HG02763 (cell line): ENCODE data around the gene PALM2AKAP2.
"Not testable (repeated sequence)": the region's sequence is repeated elsewhere in the genome, so short reads cannot be mapped to it uniquely, and the experiment has no call there.

Source experiments
- ATAC-seq: cut with Tn5 transposase; IDR thresholded peaks from one replicate; pipeline ENCODE4 v1.9.1; 2021; ENCODE audit warnings: mild to moderate bottlenecking, moderate library complexity; ENCODE audit not compliant: unreplicated experiment

PALM2AKAP2 gene

DNA sequence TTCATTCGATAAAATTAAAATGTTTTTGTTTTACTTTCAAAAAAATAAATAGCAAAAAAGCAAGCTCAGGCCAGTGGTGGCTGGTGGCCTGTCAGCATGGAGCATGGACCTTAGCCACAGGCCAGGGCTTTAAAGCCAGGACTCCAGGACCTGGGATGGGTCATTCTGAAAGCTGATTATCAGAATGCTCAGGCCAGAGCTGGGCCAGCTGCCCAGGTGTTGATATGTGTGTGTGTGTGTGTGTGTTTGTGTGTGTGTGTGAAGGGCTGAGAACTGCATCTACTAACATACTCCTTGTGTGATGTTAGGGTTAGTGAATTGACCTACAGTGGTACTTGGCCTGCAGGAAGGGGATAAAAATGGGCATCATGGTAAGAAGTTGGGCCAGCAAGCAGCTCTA, 21.5 kb downstream of the PALM2AKAP2 start:
- ATAC-seq, result no peak

DNA sequence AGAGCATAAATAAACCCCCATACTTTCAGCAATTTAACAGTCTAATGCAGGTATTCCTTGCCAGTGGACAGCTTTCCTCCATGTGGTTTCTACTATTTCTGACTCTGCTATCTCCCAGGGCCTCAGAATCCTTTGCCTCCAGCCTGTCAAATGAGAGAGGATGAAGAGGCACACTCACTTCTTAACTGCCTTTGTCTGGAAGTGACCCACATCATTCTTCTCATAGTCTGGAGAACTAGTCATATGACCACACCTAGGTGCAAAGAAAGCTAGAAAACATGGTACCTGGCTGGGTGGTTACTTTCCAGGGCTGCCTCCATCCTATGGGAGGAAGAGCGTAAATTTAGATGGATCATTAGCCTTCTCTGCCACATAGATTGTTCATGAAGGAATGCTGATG, 22.5 kb downstream of the PALM2AKAP2 start:
- ATAC-seq, result no peak

DNA sequence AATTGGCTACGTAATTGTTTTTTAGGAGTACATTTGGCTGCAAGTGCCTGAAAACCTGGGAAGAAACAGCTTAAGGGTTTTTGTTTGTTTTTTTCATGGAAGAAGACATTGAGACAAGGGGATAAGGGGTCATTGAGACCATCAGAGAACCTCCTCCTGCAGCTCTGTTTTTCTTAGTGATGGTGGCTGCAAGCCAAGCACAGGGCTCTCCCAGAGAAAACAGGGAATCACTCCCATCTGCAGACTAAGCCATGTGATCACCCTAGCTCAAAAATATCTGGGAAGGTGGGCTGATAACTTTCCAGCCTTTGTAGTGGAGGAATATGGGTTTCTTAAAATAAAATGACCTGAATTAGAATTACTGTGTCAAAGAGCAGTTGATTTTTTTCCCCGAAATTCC, 25.1 kb downstream of the PALM2AKAP2 start:
- ATAC-seq, result no peak

DNA sequence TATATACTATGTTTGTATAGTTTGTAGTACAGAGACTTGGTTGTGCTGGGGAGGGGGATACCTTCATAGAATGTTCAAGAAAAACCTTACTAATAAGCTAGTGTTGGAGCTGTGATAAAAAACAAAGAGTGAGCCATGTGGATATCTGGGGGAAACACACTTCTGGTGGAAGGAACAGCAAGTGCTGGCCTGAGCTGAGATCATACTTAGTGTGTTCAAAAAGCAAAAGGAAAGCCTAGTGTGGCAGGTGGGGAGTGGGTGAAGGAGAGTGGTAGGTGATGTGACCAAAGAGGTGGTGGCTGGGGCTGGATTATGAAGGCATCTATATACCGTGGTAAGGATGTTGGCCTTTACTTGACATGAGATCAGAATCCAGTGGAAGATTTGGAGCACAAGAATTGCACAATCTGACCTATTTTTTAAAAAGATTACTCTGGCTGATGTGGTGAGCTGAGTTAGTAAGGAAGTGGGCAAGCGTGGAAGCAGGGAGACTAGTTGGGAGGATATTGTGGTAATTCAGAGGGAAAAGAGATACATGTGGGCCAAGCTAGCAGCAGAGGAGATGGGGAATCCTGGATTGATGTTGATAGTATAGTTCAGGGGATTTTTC, 26.6 kb downstream of the PALM2AKAP2 start:
- no peak for ATAC-seq

DNA sequence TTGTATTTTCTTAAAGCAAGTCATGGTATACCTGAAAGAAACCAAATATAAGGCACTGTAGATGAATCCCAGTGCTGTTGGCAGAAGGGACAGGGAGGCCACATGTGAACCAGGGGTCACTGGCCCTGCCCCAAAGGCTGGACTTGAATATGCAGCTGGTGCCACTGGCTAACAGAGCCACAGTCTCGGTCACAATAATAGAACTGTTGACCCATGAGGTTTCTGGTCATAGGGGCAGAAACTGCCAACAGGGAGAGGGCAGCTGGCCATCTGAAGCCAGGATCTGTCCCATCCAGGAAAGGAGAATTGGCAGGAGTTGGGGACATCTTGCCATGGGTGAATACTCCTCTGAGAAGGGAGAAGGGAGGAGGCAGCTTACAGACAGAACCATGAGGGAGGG, 31.9 kb downstream of the PALM2AKAP2 start:
- ATAC-seq, result no peak

DNA sequence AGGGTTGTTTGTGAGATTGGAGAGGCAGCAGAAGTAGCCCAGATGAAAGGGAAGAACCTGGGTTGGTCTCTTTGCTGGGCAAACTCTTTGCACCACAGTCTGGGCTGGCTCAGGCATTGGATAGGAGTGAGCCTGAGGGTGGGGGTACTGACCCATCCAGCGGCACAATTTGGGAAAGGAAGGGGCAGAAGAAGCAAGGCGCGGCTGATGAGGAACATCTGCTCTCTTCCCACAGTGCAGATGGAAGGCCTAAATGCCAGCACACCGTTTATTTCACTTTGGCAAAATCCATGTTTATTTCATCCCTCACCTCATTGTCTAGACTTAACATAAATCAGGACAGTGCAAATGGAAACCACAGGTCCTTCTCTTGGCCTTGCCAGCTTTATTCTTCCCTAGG, 32.3 kb downstream of the PALM2AKAP2 start:
- ATAC-seq, result no peak

DNA sequence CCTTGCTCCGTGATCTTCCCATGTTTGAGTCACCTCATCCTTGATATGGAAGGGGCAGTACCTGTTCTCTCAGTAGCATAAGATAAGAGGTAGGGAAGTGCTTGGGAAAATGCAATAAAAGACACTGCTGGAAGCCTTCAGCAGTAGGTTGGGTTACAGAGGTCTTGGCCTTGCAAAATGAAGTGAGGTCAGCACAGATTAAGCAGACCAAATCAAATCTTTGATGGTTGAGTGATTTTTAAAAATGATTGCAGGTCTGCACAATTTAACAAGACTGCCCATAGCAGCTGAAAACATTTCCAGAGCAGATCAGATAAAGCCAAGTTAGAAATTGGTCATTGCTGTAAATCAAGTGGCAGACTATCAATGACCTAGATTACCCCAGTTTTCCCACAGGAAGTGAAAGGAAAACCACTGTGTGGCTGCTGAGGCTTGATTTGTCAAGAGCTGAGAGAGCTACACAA, 32.9 kb downstream of the PALM2AKAP2 start:
- no peak for ATAC-seq

DNA sequence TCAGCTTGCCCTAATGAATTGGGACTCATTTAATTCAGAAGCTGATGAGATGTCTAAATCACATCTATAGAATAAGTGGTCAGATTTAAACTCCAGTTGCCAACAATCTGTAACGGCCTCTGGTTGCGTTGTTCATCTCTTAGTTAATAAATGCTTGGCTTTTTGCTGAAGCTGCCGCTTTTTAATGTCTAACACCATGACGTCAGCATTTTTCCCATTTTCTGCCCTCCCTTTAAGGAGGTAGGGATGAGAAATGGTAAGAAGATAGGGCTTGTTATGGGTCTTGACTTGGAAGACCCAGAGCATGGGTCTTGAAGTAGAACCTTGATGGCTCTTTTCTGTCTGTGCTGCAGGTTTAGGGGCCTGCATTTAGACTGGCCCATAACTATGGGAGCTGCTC, 33.3 kb downstream of the PALM2AKAP2 start:
- ATAC-seq, result no peak

DNA sequence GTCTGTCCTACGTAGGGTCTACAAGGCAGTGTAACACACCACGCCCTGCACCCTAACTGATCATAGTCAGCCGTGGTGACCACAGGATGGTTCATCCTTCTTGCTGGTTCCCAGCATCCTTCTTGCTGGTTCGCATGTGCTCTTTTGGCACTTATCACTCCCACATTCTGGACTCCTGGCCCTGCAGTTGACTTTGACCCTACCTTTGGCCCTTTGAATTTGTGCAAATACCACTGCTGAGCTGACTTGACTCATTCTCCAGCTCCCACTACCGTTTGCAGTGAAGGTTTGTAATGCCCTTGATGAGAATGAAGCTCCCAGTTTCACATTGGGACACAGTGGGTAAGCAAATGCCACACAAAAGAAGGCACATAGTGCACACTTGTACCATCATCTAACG, 33.8 kb downstream of the PALM2AKAP2 start:
- no peak for ATAC-seq

DNA sequence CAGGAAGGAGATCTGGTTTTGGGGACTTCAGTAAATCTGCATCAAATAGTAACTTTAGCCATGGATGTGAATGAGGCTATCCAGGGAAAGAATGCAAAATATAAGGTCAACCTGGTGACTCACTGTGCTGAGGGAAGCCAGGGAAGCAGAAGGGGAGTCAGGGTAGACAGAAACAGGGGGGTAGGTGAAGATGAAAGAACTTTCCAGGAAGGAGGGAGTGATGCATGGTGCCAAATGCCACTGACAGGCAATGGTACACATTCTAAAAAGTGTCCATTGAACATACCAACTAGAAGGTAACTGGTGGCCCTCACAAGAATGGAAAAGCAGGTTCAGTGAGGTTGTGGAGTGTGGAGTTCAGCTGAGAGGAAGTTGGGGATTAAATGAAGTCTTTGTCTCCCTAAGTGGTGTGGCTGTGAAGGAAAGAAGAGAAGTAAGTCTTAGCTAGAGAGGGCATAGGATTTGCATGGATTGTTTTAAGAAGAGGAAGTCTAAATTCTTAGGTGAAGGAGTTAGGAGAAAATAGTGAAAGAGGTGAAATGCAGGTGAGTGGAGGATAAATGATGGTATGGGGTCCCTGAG, 35.5 kb downstream of the PALM2AKAP2 start:
- no peak for ATAC-seq

DNA sequence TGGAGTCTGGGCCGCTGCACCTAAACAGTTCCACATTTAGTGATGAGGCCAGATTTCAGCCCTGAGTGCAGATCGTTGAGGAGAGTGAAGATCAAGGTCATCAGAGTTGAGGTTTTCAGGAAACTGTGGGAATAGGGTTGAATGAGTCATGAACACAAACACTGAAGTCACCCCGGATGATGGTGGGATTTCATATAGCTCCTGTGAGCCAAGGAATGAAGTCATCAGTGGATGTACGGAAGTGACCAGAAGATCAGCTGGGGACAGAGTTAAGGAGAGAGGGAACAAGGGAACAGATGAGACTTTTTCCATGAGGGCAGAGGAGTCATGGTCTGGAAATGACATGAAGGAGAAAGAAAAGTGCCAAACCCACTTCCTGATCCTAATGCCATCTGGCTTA, 36.5 kb downstream of the PALM2AKAP2 start:
- no peak for ATAC-seq

DNA sequence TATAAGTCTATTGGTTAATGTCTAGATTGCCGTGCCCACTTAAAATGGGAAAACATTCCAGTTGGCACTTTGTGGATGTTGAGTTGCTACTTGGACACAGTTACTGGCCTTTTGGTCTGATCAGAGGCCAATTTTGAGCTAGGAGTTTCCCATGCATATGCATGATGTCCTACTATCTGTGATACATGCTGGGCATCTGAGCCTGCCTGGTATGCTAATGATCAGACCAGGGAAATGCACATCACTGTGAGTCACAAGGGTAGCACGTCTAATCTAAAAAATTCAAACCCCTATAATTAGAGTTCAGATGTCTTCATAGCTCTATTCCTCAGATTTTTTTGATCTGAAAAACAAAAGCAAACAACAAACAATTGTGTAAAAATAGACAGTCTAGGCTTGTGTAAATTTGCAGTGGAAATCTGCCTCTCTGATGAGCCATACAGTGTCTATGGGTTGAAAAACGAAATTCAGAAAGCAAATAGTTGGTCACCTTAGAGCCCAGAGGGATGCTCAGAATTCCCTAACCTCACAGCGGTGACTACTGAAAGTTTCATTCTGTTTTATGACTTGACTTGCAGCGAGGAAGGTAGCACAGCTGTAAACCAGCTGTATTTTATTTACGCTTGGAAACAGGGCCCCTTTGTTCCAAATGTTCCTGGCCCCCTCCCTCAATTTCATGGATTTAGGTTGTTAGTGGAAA, 37.3 kb downstream of the PALM2AKAP2 start:
- ATAC-seq, result no peak

DNA sequence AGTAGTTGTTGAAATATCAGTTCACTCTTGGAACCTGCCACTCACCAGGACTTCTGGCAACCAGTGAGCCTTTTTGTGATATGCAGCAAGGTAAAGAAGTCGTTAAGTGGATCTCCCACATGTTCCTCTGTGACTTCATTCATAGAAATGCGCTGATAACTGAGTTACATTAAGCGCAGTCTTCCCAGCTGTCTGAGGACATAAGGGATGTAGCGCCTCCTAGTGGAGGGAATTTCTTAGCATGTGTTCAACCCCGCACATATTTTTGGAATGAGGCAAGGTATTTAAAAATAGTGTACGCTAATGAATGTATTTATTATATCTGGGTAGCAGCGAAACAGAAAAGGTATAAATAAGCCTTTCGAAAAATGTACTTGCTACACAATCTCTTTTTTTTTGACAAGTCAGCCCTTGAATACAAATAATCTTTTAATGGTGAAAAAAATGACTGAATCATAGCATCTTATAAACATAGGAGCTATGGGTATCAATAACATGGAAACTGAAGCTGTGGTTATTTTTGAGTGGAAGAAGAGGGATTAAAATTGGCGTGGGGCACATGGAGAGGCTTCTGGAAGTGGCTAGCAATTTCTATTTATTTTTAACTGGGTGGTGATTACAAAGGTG, 38.0 kb downstream of the PALM2AKAP2 start:
- no peak for ATAC-seq

DNA sequence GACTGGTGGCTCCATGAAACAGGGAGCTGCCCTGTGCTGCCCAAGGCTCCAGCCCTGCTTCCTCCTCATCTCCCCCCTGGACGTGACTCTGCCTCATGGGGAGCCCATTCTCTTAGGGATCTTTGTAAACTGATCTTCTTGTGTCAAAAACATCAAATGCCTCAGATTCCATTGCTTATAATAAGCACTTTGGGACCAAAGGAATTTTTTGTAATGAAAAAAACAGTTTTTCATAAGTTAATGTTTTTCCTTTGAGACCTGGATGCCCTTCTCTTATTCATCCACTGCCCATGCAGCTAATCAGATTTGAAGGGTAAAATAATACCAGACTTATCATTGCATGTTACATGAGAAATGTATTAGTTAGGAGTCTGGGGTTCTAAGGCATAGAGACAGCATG, 41.7 kb downstream of the PALM2AKAP2 start:
- ATAC-seq, result no peak

DNA sequence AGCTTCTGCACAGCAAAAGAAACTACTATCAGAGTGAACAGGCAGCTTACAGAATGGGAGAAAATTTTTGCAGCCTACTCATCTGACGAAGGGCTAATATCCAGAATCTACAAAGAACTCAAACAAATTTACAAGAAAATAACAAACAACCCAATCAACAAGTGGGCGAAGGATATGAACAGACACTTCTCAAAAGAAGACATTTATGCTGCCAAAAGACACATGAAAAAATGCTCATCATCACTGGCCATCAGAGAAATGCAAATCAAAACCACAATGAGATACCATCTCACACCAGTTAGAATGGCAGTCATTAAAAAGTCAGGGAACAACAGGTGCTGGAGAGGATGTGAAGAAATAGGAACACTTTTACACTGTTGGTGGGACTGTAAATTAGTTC, 45.4 kb downstream of the PALM2AKAP2 start:
- not testable (repeated sequence) for ATAC-seq

DNA sequence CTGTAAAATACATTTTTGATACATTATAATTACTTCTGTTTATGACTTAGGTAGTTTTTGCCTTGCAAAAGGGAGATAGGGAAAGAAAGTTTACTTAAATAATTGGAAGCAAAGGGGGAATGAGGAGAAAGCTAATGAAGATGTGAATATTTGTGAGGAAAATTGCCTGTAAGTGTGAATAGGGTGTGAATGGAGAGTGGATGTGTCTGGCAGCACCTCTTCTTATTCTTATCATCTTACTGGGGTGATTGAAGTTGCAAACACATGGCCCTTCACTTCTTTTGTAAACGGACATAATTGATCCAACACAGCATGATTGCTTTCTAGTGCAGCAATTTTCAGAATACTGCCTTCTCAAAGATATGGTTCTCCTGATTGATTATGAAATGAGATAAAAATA, 46.6 kb downstream of the PALM2AKAP2 start:
- ATAC-seq, result no peak

DNA sequence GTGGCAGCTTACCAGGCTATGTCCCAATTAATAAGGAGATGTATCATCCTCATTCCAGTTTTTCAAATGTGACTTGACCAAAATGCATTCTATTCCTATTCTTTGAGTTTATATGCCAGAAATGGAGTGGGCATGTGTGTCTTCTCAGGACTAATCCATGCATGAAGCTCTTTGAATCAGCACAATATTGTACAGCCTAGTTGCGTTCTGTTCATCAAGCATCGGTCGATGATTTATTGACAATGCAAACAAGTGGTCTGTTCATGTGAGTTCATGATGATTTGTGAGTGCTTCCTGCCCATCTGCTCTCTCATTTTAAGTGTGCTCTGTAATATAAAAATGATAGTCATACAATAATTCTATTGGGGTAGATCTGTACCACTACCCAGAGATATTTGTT, 48.3 kb downstream of the PALM2AKAP2 start:
- no peak for ATAC-seq
